PC-9 (cell line): ENCODE data around the gene LRRC53.

Experiments used
- EZH2 ChIP-seq: fragments of 200-600 bp; sonication (generic); IDR thresholded peaks from 2 replicates; pipeline ENCODE4 v1.8.0; 2017; ENCODE audit warnings: antibody characterized with exemption, low read depth
- TF ChIP-seq, protein P1 (sequence below): fragments of 200-600 bp; sonication (generic); conservative IDR thresholded peaks from 2 replicates; pipeline ENCODE4 v1.6.1; 2017; ENCODE audit warnings: mixed run types, antibody characterized with exemption, mild to moderate bottlenecking, moderate library complexity

DNA sequence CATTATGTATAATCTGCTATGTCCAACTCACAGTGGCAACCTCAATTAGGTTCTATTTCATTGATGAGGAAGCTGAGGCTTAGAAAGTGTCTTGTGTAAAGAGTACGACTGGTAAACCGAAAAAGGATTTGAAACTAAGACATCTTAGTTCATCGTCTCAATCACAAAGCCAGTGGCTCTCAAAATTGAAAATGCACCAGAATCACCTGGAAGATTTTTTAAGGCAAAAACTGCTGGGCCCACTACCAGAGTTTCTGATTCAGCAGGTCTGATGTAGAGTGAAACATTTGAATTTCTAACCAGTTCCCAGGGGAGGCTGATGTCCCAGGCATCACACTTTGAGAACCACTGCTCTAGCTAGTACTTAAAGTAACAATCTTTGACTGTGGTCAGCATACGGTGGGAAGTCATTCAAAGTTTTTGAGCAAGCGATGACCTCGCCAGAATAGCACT is 5.2 kb upstream of the LRRC53 start:
- TF ChIP-seq, protein P1, sequence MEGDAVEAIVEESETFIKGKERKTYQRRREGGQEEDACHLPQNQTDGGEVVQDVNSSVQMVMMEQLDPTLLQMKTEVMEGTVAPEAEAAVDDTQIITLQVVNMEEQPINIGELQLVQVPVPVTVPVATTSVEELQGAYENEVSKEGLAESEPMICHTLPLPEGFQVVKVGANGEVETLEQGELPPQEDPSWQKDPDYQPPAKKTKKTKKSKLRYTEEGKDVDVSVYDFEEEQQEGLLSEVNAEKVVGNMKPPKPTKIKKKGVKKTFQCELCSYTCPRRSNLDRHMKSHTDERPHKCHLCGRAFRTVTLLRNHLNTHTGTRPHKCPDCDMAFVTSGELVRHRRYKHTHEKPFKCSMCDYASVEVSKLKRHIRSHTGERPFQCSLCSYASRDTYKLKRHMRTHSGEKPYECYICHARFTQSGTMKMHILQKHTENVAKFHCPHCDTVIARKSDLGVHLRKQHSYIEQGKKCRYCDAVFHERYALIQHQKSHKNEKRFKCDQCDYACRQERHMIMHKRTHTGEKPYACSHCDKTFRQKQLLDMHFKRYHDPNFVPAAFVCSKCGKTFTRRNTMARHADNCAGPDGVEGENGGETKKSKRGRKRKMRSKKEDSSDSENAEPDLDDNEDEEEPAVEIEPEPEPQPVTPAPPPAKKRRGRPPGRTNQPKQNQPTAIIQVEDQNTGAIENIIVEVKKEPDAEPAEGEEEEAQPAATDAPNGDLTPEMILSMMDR = no peak
- no peak for TF ChIP-seq EZH2
